ENCODE measurements around the gene PRKCZ. TPM values are rescaled to one million over a fixed set of nuclear protein-coding genes. Genes with fewer than 3 reads are reported as not detected.
A peak's percentile ranks its signal among the peaks of the same experiment; 100 is the strongest.

The PRKCZ gene
- total and polyA plus RNA-seq, 9 of the 15 experiments (the other 6 are each of a cell fraction or from before 2014, with no cell fraction given): 0.07 to 3.1 (median 1.3) TPM

GRCh38 chr1:2215909-2216766 is 165.9 kb downstream of the PRKCZ start:
- ATAC-seq: no peak
- in situ Hi-C loops (cut with MboI): no loop called here
- Histone ChIP-seq H3K79me2 (ENCODE audit: control insufficient read depth, insufficient read depth, low read length) (no peaks in the 10 kb centered on the region), H3K4me3 (no peak overlapping the region), H3K9ac (ENCODE audit: insufficient read depth in 1 of 2, low read depth in 2 of 2, low read length in 2 of 2) (peak overlapping the region in 1 of 2 experiments; percentile 19; a peak in 1 of 4 replicates), H3K9me1 (ENCODE audit: control insufficient read depth, insufficient read depth, low read length) (no peaks in the 10 kb centered on the region), H3K27me3 (ENCODE audit: control insufficient read depth in 2 of 2, insufficient read depth in 2 of 2, low read length in 2 of 2) (no peaks in the 10 kb centered on the region), H2AFZ (ENCODE audit: low read depth, low read length) (no peak overlapping the region), H4K20me1 (replicated peaks; ENCODE audit: control insufficient read depth, insufficient read depth, low read length) (no peaks in the 10 kb centered on the region), H3K4me1 (replicated peaks in 1 of 2; ENCODE audit: control insufficient read depth in 2 of 2, insufficient read depth in 2 of 2, low read length in 2 of 2) (peaks cover 20 to 46% of the 10 kb centered on the region in 2 experiments), H3K9me3 (replicated peaks; ENCODE audit: control insufficient read depth, insufficient read depth, low read depth, low read length) (no peaks in the 10 kb centered on the region), H3K4me2 (ENCODE audit: insufficient read depth, low read length) (no peak overlapping the region), H3K36me3 (ENCODE audit: control insufficient read depth, insufficient read depth, low read length) (no peaks in the 10 kb centered on the region), H3K27ac (ENCODE audit: extremely low read depth, low read depth, low read length) (no peak overlapping the region)
- FAIRE-seq: no peak
- no TSS peak for BruUV-seq (replicated peaks)
- TF ChIP-seq SRSF9 (IDR thresholded peaks at IDR 0.05; ENCODE audit: borderline replicate concordance, low read depth, low read length) (no peak), USF1 (CRISPR knock-in tag; IDR thresholded peaks at IDR 0.05) (0 out of 2 replicates have a peak, but pooled peaks have one; percentile 8), ZBTB7A (IDR thresholded peaks at IDR 0.05; ENCODE audit: borderline replicate concordance, control insufficient read depth, low read depth, low read length) (no peak), POLR2G (IDR thresholded peaks at IDR 0.05; ENCODE audit: low read depth, low read length) (0 out of 2 replicates have a peak, but pooled peaks have one; percentile 28)
- 42% methylated on average over 21 of the region's 25 CpGs for WGBS (ENCODE audit: insufficient coverage, low coverage, missing lambda C conversion rate)
- intact Hi-C loops (cut with micrococcal nuclease): no loop called here
- ChIA-PET POLR2A (interaction anchor here (0.6 to 4.4 kb wide), 2 partner anchors 9 to 14 kb away, joined by 3 to 22 read pairs; no protein-coding TSS in a partner anchor), CTCF (ENCODE audit: low intra/inter-chr PET ratio) (no interaction called here)
- no peak for DNase-seq (ENCODE audit: extremely low read depth in 1 of 4, low spot score in 3 of 4)
